Fibroblast of lung (primary cell): ENCODE measurements around the gene GPC6. TPM values are rescaled to one million over a fixed set of nuclear protein-coding genes. Genes with fewer than 3 reads are reported as not detected.

Experiments used
- DNase-seq, 2 donors: peaks; one replicate each; pipeline versions ENCODE4 v3.0.0 to v3.0.0-alpha.2; 2010; ENCODE audit warnings: low read depth in 2 of 2
- H2AFZ ChIP-seq: 2 replicates; pipeline ENCODE4 v1.5.1; 2012; ENCODE audit warnings: low read length, control low read depth, inconsistent platforms
- H3K27ac ChIP-seq: 2 replicates; pipeline ENCODE4 v1.5.1; 2011; ENCODE audit warnings: low read length, control low read depth; ENCODE audit not compliant: insufficient read depth
- H3K27me3 ChIP-seq: 2 replicates; pipeline ENCODE4 v1.5.1; 2011; ENCODE audit warnings: mild to moderate bottlenecking, low read length; ENCODE audit not compliant: control insufficient read depth, insufficient read depth
- H3K36me3 ChIP-seq: 2 replicates; pipeline ENCODE4 v1.5.1; 2011; ENCODE audit warnings: low read length; ENCODE audit not compliant: control insufficient read depth, insufficient read depth
- H3K4me1 ChIP-seq: 2 replicates; pipeline ENCODE4 v1.5.1; 2011; ENCODE audit warnings: low read length; ENCODE audit not compliant: control insufficient read depth, insufficient read depth; ENCODE audit errors: extremely low read depth
- H3K4me2 ChIP-seq: 2 replicates; pipeline ENCODE4 v1.5.1; 2011; ENCODE audit warnings: low read length, control low read depth; ENCODE audit not compliant: insufficient read depth; ENCODE audit errors: extremely low read depth
- H3K4me3 ChIP-seq, 4 experiments: fragments of 200-600 bp in 1 of 4; sonication (generic) in 1 of 4; replicated peaks in 1 of 4; 2 replicates each; pipeline ENCODE4 v1.5.1; 2011 to 2016; ENCODE audit warnings: low read length in 4 of 4, low read depth in 3 of 4, mild to moderate bottlenecking in 3 of 4, control low read depth in 2 of 4, inconsistent platforms in 1 of 4, mixed read lengths in 1 of 4; ENCODE audit not compliant: insufficient read depth in 1 of 4; ENCODE audit errors: control extremely low read depth in 1 of 4
- H3K79me2 ChIP-seq: 2 replicates; pipeline ENCODE4 v1.5.1; 2012; ENCODE audit warnings: mild to moderate bottlenecking, low read length, inconsistent platforms; ENCODE audit not compliant: control insufficient read depth, insufficient read depth
- H3K9ac ChIP-seq: 2 replicates; pipeline ENCODE4 v1.5.1; 2011; ENCODE audit warnings: mild to moderate bottlenecking, low read length, control low read depth; ENCODE audit not compliant: insufficient read depth
- H3K9me3 ChIP-seq: 2 replicates; pipeline ENCODE4 v1.5.1; 2012; ENCODE audit warnings: low read depth, low read length; ENCODE audit not compliant: control insufficient read depth, insufficient read depth
- H4K20me1 ChIP-seq: 2 replicates; pipeline ENCODE4 v1.5.1; 2011; ENCODE audit warnings: low read length; ENCODE audit not compliant: control insufficient read depth, insufficient read depth; ENCODE audit errors: extremely low read depth
- CTCF ChIP-seq, 2 donors: IDR thresholded peaks in 1 of 2; conservative IDR thresholded peaks in 1 of 2; 1 replicate in 1 of 2; 2 replicates in 1 of 2; pipeline ENCODE4 v1.5.1; 2011 to 2012; ENCODE audit warnings: low read length in 2 of 2, control low read depth in 1 of 2, inconsistent platforms in 1 of 2, low read depth in 1 of 2, mild to moderate bottlenecking in 1 of 2
- EZH2 ChIP-seq: IDR thresholded peaks from 2 replicates; pipeline ENCODE4 v1.5.1; 2012; ENCODE audit warnings: low read length, control low read depth, mild to moderate bottlenecking; ENCODE audit errors: missing control alignments
- polyA plus RNA-seq, 2 donors: library from polyadenylated mRNA; depleted of rRNA in 1 of 2; stranded (reverse) in 1 of 2; unstranded in 1 of 2; fragments of >200 nt; gene quantifications; 2 replicates each; pipeline ENCODE4 v1.2.1, GENCODE V29; 2011 to 2012; ENCODE audit warnings: missing spikeins in 1 of 2
- total RNA-seq: library from RNA; depleted of rRNA; stranded (reverse); fragments of >200 nt; gene quantifications from 2 replicates; pipeline ENCODE4 v1.2.1, GENCODE V29; 2014

GPC6 gene
- total and polyA plus RNA-seq, 2 donors (not counting 1 experiment from before 2014, with no cell fraction given), result 11.2 to 33.7 TPM

- no peaks in the 10 kb centered on the region for H4K20me1 ChIP-seq
- H3K4me3 ChIP-seq, result no peak overlapping the region
- no peaks in the 10 kb centered on the region for H3K4me1 ChIP-seq
- no peak for DNase-seq
- H3K27ac ChIP-seq, result no peak overlapping the region
- no peaks in the 10 kb centered on the region for H3K36me3 ChIP-seq
- TF ChIP-seq EZH2, result no peak
- TF ChIP-seq CTCF (conservative IDR thresholded peaks at IDR 0.05 in 1 of 2, IDR thresholded peaks at IDR 0.05 in 1 of 2; ENCODE audit: low read depth in 1 of 2, low read length in 2 of 2), result no peak
- no peaks in the 10 kb centered on the region for H3K9me3 ChIP-seq
- no peak overlapping the region for H3K9ac ChIP-seq
- no peak overlapping the region for H3K4me2 ChIP-seq
- H3K27me3 ChIP-seq, result no peaks in the 10 kb centered on the region
- H2AFZ ChIP-seq, result no peak overlapping the region
- H3K79me2 ChIP-seq, result no peaks in the 10 kb centered on the region
Measured at GRCh38 chr13:94227255-94227879, 1000.8 kb downstream of the GPC6 start.

GRCh38 chr13:94228763-94229162, 1002.2 kb downstream of the GPC6 start:
- no peak overlapping the region for H3K27ac ChIP-seq
- TF ChIP-seq CTCF (conservative IDR thresholded peaks at IDR 0.05 in 1 of 2, IDR thresholded peaks at IDR 0.05 in 1 of 2; ENCODE audit: low read depth in 1 of 2, low read length in 2 of 2), result no peak
- no peak for TF ChIP-seq EZH2
- no peaks in the 10 kb centered on the region for H3K79me2 ChIP-seq
- H3K4me1 ChIP-seq, result peaks cover 1% of the 10 kb centered on the region
- no peak overlapping the region for H3K9ac ChIP-seq
- H2AFZ ChIP-seq, result no peak overlapping the region
- H3K4me3 ChIP-seq, result no peak overlapping the region
- no peaks in the 10 kb centered on the region for H3K36me3 ChIP-seq
- no peak overlapping the region for H3K4me2 ChIP-seq
- no peaks in the 10 kb centered on the region for H4K20me1 ChIP-seq
- no peaks in the 10 kb centered on the region for H3K9me3 ChIP-seq
- H3K27me3 ChIP-seq, result no peaks in the 10 kb centered on the region
- peak in 1 of 2 donors; percentile 45 for DNase-seq

- Histone ChIP-seq H4K20me1 (no peaks in the 10 kb centered on the region), H3K79me2 (no peaks in the 10 kb centered on the region), H3K4me1 (peaks cover 2% of the 10 kb centered on the region), H3K9me3 (no peaks in the 10 kb centered on the region), H3K4me3 (no peak overlapping the region), H3K27ac (no peak overlapping the region), H3K36me3 (no peaks in the 10 kb centered on the region), H3K27me3 (no peaks in the 10 kb centered on the region), H2AFZ (no peak overlapping the region), H3K9ac (no peak overlapping the region), H3K4me2 (no peak overlapping the region)
- no peak for DNase-seq
- TF ChIP-seq EZH2, result no peak
- TF ChIP-seq CTCF (conservative IDR thresholded peaks at IDR 0.05 in 1 of 2, IDR thresholded peaks at IDR 0.05 in 1 of 2; ENCODE audit: low read depth in 1 of 2, low read length in 2 of 2), result no peak
Measured at GRCh38 chr13:94232161-94232950, 1005.7 kb downstream of the GPC6 start.
